Fibroblast of lung (primary cell): ENCODE results near the gene PROCA1. TPM values are rescaled to one million over a fixed set of nuclear protein-coding genes. Genes with fewer than 3 reads are reported as not detected.

Experiments used
- DNase-seq, 2 donors: peaks; one replicate each; pipeline versions ENCODE4 v3.0.0 to v3.0.0-alpha.2; 2010; ENCODE audit warnings: low read depth in 2 of 2
- H2AFZ ChIP-seq: 2 replicates; pipeline ENCODE4 v1.5.1; 2012; ENCODE audit warnings: low read length, control low read depth, inconsistent platforms
- H3K27ac ChIP-seq: 2 replicates; pipeline ENCODE4 v1.5.1; 2011; ENCODE audit warnings: low read length, control low read depth; ENCODE audit not compliant: insufficient read depth
- H3K27me3 ChIP-seq: 2 replicates; pipeline ENCODE4 v1.5.1; 2011; ENCODE audit warnings: mild to moderate bottlenecking, low read length; ENCODE audit not compliant: control insufficient read depth, insufficient read depth
- H3K36me3 ChIP-seq: 2 replicates; pipeline ENCODE4 v1.5.1; 2011; ENCODE audit warnings: low read length; ENCODE audit not compliant: control insufficient read depth, insufficient read depth
- H3K4me1 ChIP-seq: 2 replicates; pipeline ENCODE4 v1.5.1; 2011; ENCODE audit warnings: low read length; ENCODE audit not compliant: control insufficient read depth, insufficient read depth; ENCODE audit errors: extremely low read depth
- H3K4me2 ChIP-seq: 2 replicates; pipeline ENCODE4 v1.5.1; 2011; ENCODE audit warnings: low read length, control low read depth; ENCODE audit not compliant: insufficient read depth; ENCODE audit errors: extremely low read depth
- H3K4me3 ChIP-seq, 4 experiments: fragments of 200-600 bp in 1 of 4; sonication (generic) in 1 of 4; replicated peaks in 1 of 4; 2 replicates each; pipeline ENCODE4 v1.5.1; 2011 to 2016; ENCODE audit warnings: low read length in 4 of 4, low read depth in 3 of 4, mild to moderate bottlenecking in 3 of 4, control low read depth in 2 of 4, inconsistent platforms in 1 of 4, mixed read lengths in 1 of 4; ENCODE audit not compliant: insufficient read depth in 1 of 4; ENCODE audit errors: control extremely low read depth in 1 of 4
- H3K79me2 ChIP-seq: 2 replicates; pipeline ENCODE4 v1.5.1; 2012; ENCODE audit warnings: mild to moderate bottlenecking, low read length, inconsistent platforms; ENCODE audit not compliant: control insufficient read depth, insufficient read depth
- H3K9ac ChIP-seq: 2 replicates; pipeline ENCODE4 v1.5.1; 2011; ENCODE audit warnings: mild to moderate bottlenecking, low read length, control low read depth; ENCODE audit not compliant: insufficient read depth
- H3K9me3 ChIP-seq: 2 replicates; pipeline ENCODE4 v1.5.1; 2012; ENCODE audit warnings: low read depth, low read length; ENCODE audit not compliant: control insufficient read depth, insufficient read depth
- H4K20me1 ChIP-seq: 2 replicates; pipeline ENCODE4 v1.5.1; 2011; ENCODE audit warnings: low read length; ENCODE audit not compliant: control insufficient read depth, insufficient read depth; ENCODE audit errors: extremely low read depth
- CTCF ChIP-seq, 2 donors: IDR thresholded peaks in 1 of 2; conservative IDR thresholded peaks in 1 of 2; 1 replicate in 1 of 2; 2 replicates in 1 of 2; pipeline ENCODE4 v1.5.1; 2011 to 2012; ENCODE audit warnings: low read length in 2 of 2, control low read depth in 1 of 2, inconsistent platforms in 1 of 2, low read depth in 1 of 2, mild to moderate bottlenecking in 1 of 2
- EZH2 ChIP-seq: IDR thresholded peaks from 2 replicates; pipeline ENCODE4 v1.5.1; 2012; ENCODE audit warnings: low read length, control low read depth, mild to moderate bottlenecking; ENCODE audit errors: missing control alignments
- polyA plus RNA-seq, 2 donors: library from polyadenylated mRNA; depleted of rRNA in 1 of 2; stranded (reverse) in 1 of 2; unstranded in 1 of 2; fragments of >200 nt; gene quantifications; 2 replicates each; pipeline ENCODE4 v1.2.1, GENCODE V29; 2011 to 2012; ENCODE audit warnings: missing spikeins in 1 of 2
- total RNA-seq: library from RNA; depleted of rRNA; stranded (reverse); fragments of >200 nt; gene quantifications from 2 replicates; pipeline ENCODE4 v1.2.1, GENCODE V29; 2014

Gene PROCA1
- total and polyA plus RNA-seq, 2 donors (not counting 1 experiment from before 2014, with no cell fraction given), result 0.85 to 2.6 TPM

GRCh38 chr17:28685366-28685765 lies 26.3 kb downstream of the PROCA1 start:
- Histone ChIP-seq H4K20me1 (no peaks in the 10 kb centered on the region), H3K4me3 (no peak overlapping the region), H3K27me3 (no peaks in the 10 kb centered on the region), H2AFZ (no peak overlapping the region), H3K36me3 (peaks cover 34% of the 10 kb centered on the region), H3K4me1 (no peaks in the 10 kb centered on the region), H3K79me2 (no peaks in the 10 kb centered on the region), H3K9ac (no peak overlapping the region), H3K27ac (no peak overlapping the region), H3K9me3 (no peaks in the 10 kb centered on the region), H3K4me2 (no peak overlapping the region)
- TF ChIP-seq CTCF (conservative IDR thresholded peaks at IDR 0.05 in 1 of 2, IDR thresholded peaks at IDR 0.05 in 1 of 2; ENCODE audit: low read depth in 1 of 2, low read length in 2 of 2), result no peak
- TF ChIP-seq EZH2, result no peak
- DNase-seq, result no peak

GRCh38 chr17:28684963-28685362 lies 26.7 kb downstream of the PROCA1 start:
- DNase-seq, result peak; percentile 5 to 54
- peaks cover 31% of the 10 kb centered on the region for H3K36me3 ChIP-seq
- no peaks in the 10 kb centered on the region for H3K4me1 ChIP-seq

GRCh38 chr17:28682655-28683054 lies 29.0 kb downstream of the PROCA1 start:
- Histone ChIP-seq H3K9me3 (no peaks in the 10 kb centered on the region), H3K27ac (no peak overlapping the region), H3K4me2 (no peak overlapping the region), H3K79me2 (no peaks in the 10 kb centered on the region), H3K27me3 (no peaks in the 10 kb centered on the region), H3K4me3 (no peak overlapping the region), H3K36me3 (peaks cover 27% of the 10 kb centered on the region), H2AFZ (no peak overlapping the region), H3K4me1 (no peaks in the 10 kb centered on the region), H3K9ac (no peak overlapping the region), H4K20me1 (no peaks in the 10 kb centered on the region)
- no peak for DNase-seq
- no peak for TF ChIP-seq EZH2
- no peak for TF ChIP-seq CTCF (conservative IDR thresholded peaks at IDR 0.05 in 1 of 2, IDR thresholded peaks at IDR 0.05 in 1 of 2; ENCODE audit: low read depth in 1 of 2, low read length in 2 of 2)

More at GRCh38 chr17:28684963-28685362, 26.7 kb downstream of the PROCA1 start:
- no peaks in the 10 kb centered on the region for H4K20me1 ChIP-seq
- no peak overlapping the region for H2AFZ ChIP-seq
- no peaks in the 10 kb centered on the region for H3K27me3 ChIP-seq
- H3K27ac ChIP-seq, result no peak overlapping the region
- no peak overlapping the region for H3K4me3 ChIP-seq
- no peak overlapping the region for H3K9ac ChIP-seq
- H3K4me2 ChIP-seq, result no peak overlapping the region
- H3K9me3 ChIP-seq, result no peaks in the 10 kb centered on the region
- H3K79me2 ChIP-seq, result no peaks in the 10 kb centered on the region
- TF ChIP-seq CTCF (conservative IDR thresholded peaks at IDR 0.05 in 1 of 2, IDR thresholded peaks at IDR 0.05 in 1 of 2; ENCODE audit: low read depth in 1 of 2, low read length in 2 of 2) (no peak), EZH2 (no peak)
